Lower lobe of right lung (tissue), 2 donors: ENCODE measurements around the gene NELFA. TPM values are rescaled to one million over a fixed set of nuclear protein-coding genes. Genes with fewer than 3 reads are reported as not detected.
A peak's percentile ranks its signal among the peaks of the same experiment; 100 is the strongest.

Experiments used
- ATAC-seq, 2 donors: fragments of 200-7000 bp; cut with Tn5 transposase; one replicate each; pipeline ENCODE4 v1.9.1; 2020 to 2022; ENCODE audit warnings: mild to moderate bottlenecking in 2 of 2, moderate library complexity in 2 of 2
- DNase-seq: peaks from one replicate; pipeline ENCODE4 v3.0.0-alpha.2; 2020
- H3K27ac ChIP-seq: fragments of 200-600 bp; one replicate; pipeline ENCODE4 v1.8.0; 2022
- H3K27me3 ChIP-seq: fragments of 200-600 bp; one replicate; pipeline ENCODE4 v1.8.0; 2022; ENCODE audit warnings: low read depth
- H3K36me3 ChIP-seq: fragments of 200-600 bp; one replicate; pipeline ENCODE4 v1.8.0; 2022; ENCODE audit warnings: mild to moderate bottlenecking
- H3K4me1 ChIP-seq: fragments of 200-600 bp; one replicate; pipeline ENCODE4 v1.8.0; 2022
- H3K4me3 ChIP-seq: fragments of 200-600 bp; one replicate; pipeline ENCODE4 v1.8.0; 2022; ENCODE audit warnings: mild to moderate bottlenecking
- H3K9me3 ChIP-seq: fragments of 200-600 bp; one replicate; pipeline ENCODE4 v1.8.0; 2022
- CTCF ChIP-seq: fragments of 200-600 bp; IDR thresholded peaks from one replicate; pipeline ENCODE4 v1.8.0; 2022; ENCODE audit warnings: antibody characterized with exemption, mild to moderate bottlenecking
- intact Hi-C: fragments of 100-400 bp; cut with DNase I; formaldehyde crosslinking; loops from one replicate; pipeline ENCODE4 v1.11.0; 2022
- total RNA-seq: library from RNA; stranded (reverse); fragmentation: NEBNext Ultra II Directional; extraction: Animal tissue kit (Norgen Biotek cat#: 25700); gene quantifications from one replicate; pipeline ENCODE4 v1.2.1, GENCODE V29; 2021
- donor health status: DM: no; HTN: yes; CAD: no; lungs with severe emphysema.

NELFA gene
- total RNA-seq, 1 donor from 2014 or later, result 22.6 TPM

GRCh38 chr4:1943928-1944327 lies 64.8 kb downstream of the NELFA start:
- ATAC-seq (no peak), DNase-seq (no peak)
- intact Hi-C loops, result no loop called here
- Histone ChIP-seq H3K9me3 (no peaks in the 10 kb centered on the region), H3K27me3 (no peaks in the 10 kb centered on the region), H3K4me1 (no peaks in the 10 kb centered on the region), H3K36me3 (peaks cover 63% of the 10 kb centered on the region), H3K27ac (no peak overlapping the region), H3K4me3 (no peak overlapping the region)
- no peak for TF ChIP-seq CTCF

- intact Hi-C loops, result no loop called here
Measured at GRCh38 chr4:1940566-1940965, 68.2 kb downstream of the NELFA start.

GRCh38 chr4:1939664-1940509 lies 68.9 kb downstream of the NELFA start:
- no peak for TF ChIP-seq CTCF
- ATAC-seq (peak in 1 of 2 donors; percentile 56), DNase-seq (no peak)
- Histone ChIP-seq H3K4me1 (no peaks in the 10 kb centered on the region), H3K9me3 (no peaks in the 10 kb centered on the region), H3K27ac (no peak overlapping the region), H3K36me3 (peaks cover 83% of the 10 kb centered on the region), H3K4me3 (no peak overlapping the region), H3K27me3 (no peaks in the 10 kb centered on the region)
- intact Hi-C loops, result no loop called here

More at GRCh38 chr4:1940566-1940965, 68.2 kb downstream of the NELFA start:
- no peak overlapping the region for H3K4me3 ChIP-seq
- H3K4me1 ChIP-seq, result no peaks in the 10 kb centered on the region
- H3K36me3 ChIP-seq, result peaks cover 80% of the 10 kb centered on the region
- no peaks in the 10 kb centered on the region for H3K27me3 ChIP-seq
- peak in 1 of 2 donors; percentile 35 for ATAC-seq
- DNase-seq, result no peak
- TF ChIP-seq CTCF, result no peak
- H3K9me3 ChIP-seq, result no peaks in the 10 kb centered on the region
- no peak overlapping the region for H3K27ac ChIP-seq

GRCh38 chr4:1938027-1938426 lies 70.7 kb downstream of the NELFA start:
- H3K4me3 ChIP-seq, result no peak overlapping the region
- DNase-seq (no peak), ATAC-seq (no peak)
- H3K27ac ChIP-seq, result no peak overlapping the region
- H3K36me3 ChIP-seq, result peaks cover 77% of the 10 kb centered on the region
- no peaks in the 10 kb centered on the region for H3K4me1 ChIP-seq
- intact Hi-C loops, result no loop called here
- H3K9me3 ChIP-seq, result no peaks in the 10 kb centered on the region
- H3K27me3 ChIP-seq, result no peaks in the 10 kb centered on the region
- TF ChIP-seq CTCF, result no peak

- ATAC-seq (no peak), DNase-seq (no peak)
- Histone ChIP-seq H3K4me1 (no peaks in the 10 kb centered on the region), H3K27ac (no peak overlapping the region), H3K27me3 (no peaks in the 10 kb centered on the region), H3K36me3 (peaks cover 77% of the 10 kb centered on the region), H3K9me3 (no peaks in the 10 kb centered on the region), H3K4me3 (no peak overlapping the region)
- no peak for TF ChIP-seq CTCF
- intact Hi-C loops, result no loop called here
Measured at GRCh38 chr4:1937550-1937949, 71.2 kb downstream of the NELFA start.
